Activated CD4-positive, alpha-beta memory T cell treated with anti-CD3 and anti-CD28 coated beads, Interleukin-2, amount 10 ng/mL, durations not matched to agents 7 days and 5 days (primary cell): ENCODE data around the gene ZBTB24. TPM values are rescaled to one million over a fixed set of nuclear protein-coding genes. Genes with fewer than 3 reads are reported as not detected.

ENCODE experiments used
- CTCF ChIA-PET: fragments of 350-600 bp; sonication (Branson Sonifier 250); formaldehyde crosslinking; loops from one replicate; lab custom pipeline; 2021; ENCODE audit warnings: antibody characterized with exemption, inconsistent platforms; lab: Charles Lee
- POLR2A ChIA-PET: fragments of 350-600 bp; sonication (Branson Sonifier 250); formaldehyde crosslinking; loops from one replicate; lab custom pipeline; 2021; ENCODE audit warnings: antibody characterized with exemption; lab: Charles Lee
- DNase-seq: peaks from one replicate; pipeline ENCODE4 v3.0.0-alpha.2; 2020
- H3K27ac Mint-ChIP-seq: one replicate; pipeline ENCODE4 v1.8.0; 2021; ENCODE audit warnings: mild to moderate bottlenecking, mixed read lengths
- H3K27me3 Mint-ChIP-seq: one replicate; pipeline ENCODE4 v1.8.0; 2021; ENCODE audit warnings: mixed read lengths
- H3K36me3 Mint-ChIP-seq: one replicate; pipeline ENCODE4 v1.8.0; 2021; ENCODE audit warnings: low read depth, mixed read lengths
- H3K4me1 Mint-ChIP-seq: one replicate; pipeline ENCODE4 v1.8.0; 2021; ENCODE audit warnings: mixed read lengths
- H3K4me3 Mint-ChIP-seq: one replicate; pipeline ENCODE4 v1.8.0; 2021; ENCODE audit warnings: mild to moderate bottlenecking, mixed read lengths
- H3K9me3 Mint-ChIP-seq: one replicate; pipeline ENCODE4 v1.8.0; 2021; ENCODE audit warnings: mixed read lengths
- total RNA-seq, 2 experiments: library from RNA; stranded (reverse); gene quantifications; one replicate each; pipeline ENCODE4 v1.2.3, GENCODE V29; 2021

Gene ZBTB24
- total RNA-seq, 2 experiments from 2014 or later = 16.5 to 17.5 TPM

- ChIA-PET CTCF (no interaction called here), POLR2A (interaction anchor here (0.9 to 1.3 kb wide), 2 partner anchors 17 to 41 kb away, joined by 3 read pairs; partner anchors contain the start of gene MICAL1)
- no peak overlapping the region for H3K4me3 Mint-ChIP-seq
- H3K27me3 Mint-ChIP-seq = peaks cover 7% of the 10 kb centered on the region
- no peak for DNase-seq
- no peaks in the 10 kb centered on the region for H3K36me3 Mint-ChIP-seq
- H3K27ac Mint-ChIP-seq = no peak overlapping the region
- peaks cover 28% of the 10 kb centered on the region for H3K4me1 Mint-ChIP-seq
- H3K9me3 Mint-ChIP-seq = no peaks in the 10 kb centered on the region
Observed at GRCh38 chr6:109496036-109496772, 13.2 kb upstream of the ZBTB24 start.

DNA sequence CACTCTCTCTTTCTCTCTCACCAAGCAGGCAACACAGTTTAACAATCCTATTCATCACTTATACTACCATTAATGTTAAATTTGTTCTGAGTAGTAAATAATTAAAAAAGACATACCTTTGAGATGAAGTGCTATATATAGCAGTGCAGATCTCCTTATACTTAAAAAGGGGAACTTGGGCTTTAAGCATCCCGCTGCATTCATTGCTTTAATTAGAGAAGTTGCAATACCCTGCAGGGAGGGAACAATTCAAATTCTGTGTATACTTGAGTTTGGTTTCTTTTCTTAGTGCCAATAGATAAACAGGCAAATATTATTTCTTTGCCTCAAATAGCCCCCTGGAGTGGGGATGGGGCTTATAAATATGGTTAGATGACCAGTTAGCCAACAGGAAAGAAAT lies 10.8 kb upstream of the ZBTB24 start:
- Mint-ChIP-seq H3K4me1 (peaks cover 42% of the 10 kb centered on the region), H3K9me3 (no peaks in the 10 kb centered on the region), H3K4me3 (no peak overlapping the region), H3K36me3 (no peaks in the 10 kb centered on the region), H3K27ac (no peak overlapping the region), H3K27me3 (peaks cover 7% of the 10 kb centered on the region)
- ChIA-PET CTCF (interaction anchor here (1.3 kb wide), 1 partner anchor 306 kb away, joined by 3 read pairs; no protein-coding TSS in a partner anchor), POLR2A (no interaction called here)
- DNase-seq = no peak

DNA sequence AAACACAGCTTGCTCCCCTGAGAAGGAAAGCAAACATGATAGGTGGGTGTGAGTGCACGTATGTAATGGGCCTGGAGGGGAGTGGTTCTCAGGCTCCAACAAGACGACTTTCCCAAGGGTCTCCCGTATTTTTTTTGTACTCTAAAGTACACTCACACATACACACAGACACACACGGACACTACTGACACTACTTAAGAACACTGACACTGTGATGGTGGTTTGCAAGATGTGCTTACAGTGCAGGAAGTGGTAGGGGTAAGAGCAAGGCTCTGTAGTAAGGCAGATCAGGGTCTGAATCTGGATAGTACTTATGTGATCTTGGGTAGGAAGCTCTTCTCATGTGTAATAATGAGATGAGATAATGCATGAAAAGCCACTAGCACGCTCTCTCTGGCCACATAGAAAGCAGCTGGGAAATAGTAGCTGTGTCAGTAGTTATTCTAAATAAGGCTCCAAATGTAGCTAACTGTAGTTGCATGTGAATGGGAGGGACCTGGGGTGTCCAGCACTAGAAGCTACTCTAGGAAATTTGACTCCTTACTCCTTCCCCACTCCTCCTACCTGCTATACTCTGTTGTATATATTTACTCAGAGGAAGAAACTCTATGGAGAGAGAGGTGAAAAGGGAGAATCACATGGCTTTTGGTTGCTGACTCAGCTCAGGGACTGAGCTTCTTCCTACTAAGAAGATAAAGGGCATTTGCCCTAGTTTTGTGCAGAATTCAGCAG lies 8.4 kb upstream of the ZBTB24 start:
- DNase-seq = peak; percentile 56
- Mint-ChIP-seq H3K9me3 (no peaks in the 10 kb centered on the region), H3K27me3 (peaks cover 5% of the 10 kb centered on the region), H3K4me3 (peak overlapping the region; percentile 41), H3K4me1 (peaks cover 35% of the 10 kb centered on the region), H3K36me3 (no peaks in the 10 kb centered on the region), H3K27ac (peak overlapping the region; percentile 92)
- POLR2A ChIA-PET = interaction anchor here (0.6 to 3.1 kb wide), 25 partner anchors 10 to 1750 kb away, joined by 3 to 45 read pairs (median 5); partner anchors contain the start of genes CD164, CEP57L1, MICAL1 and PPIL6
- CTCF ChIA-PET = interaction anchor here (0.7 to 3.5 kb wide), 15 partner anchors 9 to 1319 kb away, joined by 3 to 15 read pairs (median 4); partner anchors contain the start of genes CD164, MICAL1, PPIL6 and SMPD2

DNA sequence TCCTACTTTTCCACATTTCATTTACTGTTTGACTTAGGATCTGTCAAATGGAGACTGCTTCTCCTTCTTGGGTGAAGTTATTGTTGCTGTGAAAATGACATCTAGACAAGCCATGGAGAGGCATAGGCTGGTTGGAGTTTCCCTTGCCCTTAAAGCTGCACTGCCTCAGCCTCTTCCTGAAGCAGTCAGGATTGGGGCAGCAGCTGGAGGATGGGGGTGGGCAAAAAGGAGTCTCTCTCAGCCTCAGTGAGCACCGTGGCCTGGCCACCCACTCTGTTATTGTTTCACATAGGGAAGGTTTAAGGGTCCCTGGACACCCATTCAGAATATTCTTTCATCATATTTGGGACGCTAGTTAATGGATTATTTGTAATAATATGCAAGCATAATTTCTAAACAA lies 7.7 kb upstream of the ZBTB24 start:
- Mint-ChIP-seq H3K4me3 (peak overlapping the region; percentile 32), H3K9me3 (no peaks in the 10 kb centered on the region), H3K27me3 (peaks cover 4% of the 10 kb centered on the region), H3K36me3 (no peaks in the 10 kb centered on the region), H3K4me1 (peaks cover 31% of the 10 kb centered on the region), H3K27ac (peak overlapping the region; percentile 92)
- POLR2A ChIA-PET = interaction anchor here (0.9 to 3.1 kb wide), 18 partner anchors 9 to 931 kb away, joined by 3 to 45 read pairs (median 6); partner anchors contain the start of genes CD164, CEP57L1, MICAL1 and PPIL6
- no peak for DNase-seq
- CTCF ChIA-PET = interaction anchor here (0.7 to 3.5 kb wide), 12 partner anchors 8 to 1318 kb away, joined by 3 to 15 read pairs (median 6); partner anchors contain the start of genes CD164, MICAL1, PPIL6 and SMPD2

GRCh38 chr6:109488001-109488400 lies 5.0 kb upstream of the ZBTB24 start:
- POLR2A ChIA-PET = no interaction called here
- CTCF ChIA-PET = interaction anchor here (0.7 kb wide), 3 partner anchors 104 to 605 kb away, joined by 3 read pairs; no protein-coding TSS in a partner anchor
- Mint-ChIP-seq H3K27ac (no peak overlapping the region), H3K36me3 (no peaks in the 10 kb centered on the region), H3K4me3 (no peak overlapping the region), H3K27me3 (peaks cover 2% of the 10 kb centered on the region), H3K9me3 (no peaks in the 10 kb centered on the region), H3K4me1 (peaks cover 31% of the 10 kb centered on the region)
- DNase-seq = no peak

GRCh38 chr6:109486068-109486467 lies 3.0 kb upstream of the ZBTB24 start:
- H3K9me3 Mint-ChIP-seq = no peaks in the 10 kb centered on the region
- H3K4me3 Mint-ChIP-seq = no peak overlapping the region
- ChIA-PET POLR2A (interaction anchor here (2.0 to 8.1 kb wide), 3 partner anchors 30 to 103 kb away, joined by 6 to 139 read pairs (median 8); partner anchors contain the start of genes MICAL1, PPIL6 and SMPD2), CTCF (no interaction called here)
- peaks cover 33% of the 10 kb centered on the region for H3K4me1 Mint-ChIP-seq
- H3K36me3 Mint-ChIP-seq = peaks cover 13% of the 10 kb centered on the region
- H3K27me3 Mint-ChIP-seq = peaks cover 2% of the 10 kb centered on the region
- no peak overlapping the region for H3K27ac Mint-ChIP-seq
- DNase-seq = no peak

GRCh38 chr6:109485266-109485935 lies 2.4 kb upstream of the ZBTB24 start:
- CTCF ChIA-PET = no interaction called here
- H3K27ac Mint-ChIP-seq = no peak overlapping the region
- H3K4me3 Mint-ChIP-seq = no peak overlapping the region

GRCh38 chr6:109484122-109484521 lies 1.1 kb upstream of the ZBTB24 start:
- Mint-ChIP-seq H3K4me1 (peaks cover 36% of the 10 kb centered on the region), H3K27me3 (peaks cover 2% of the 10 kb centered on the region), H3K36me3 (peaks cover 27% of the 10 kb centered on the region), H3K9me3 (no peaks in the 10 kb centered on the region), H3K27ac (peak overlapping the region; percentile 21), H3K4me3 (peak overlapping the region; percentile 63)
- POLR2A ChIA-PET = interaction anchor here (0.8 to 8.1 kb wide), 2 partner anchors 28 to 41 kb away, joined by 3 to 139 read pairs; partner anchors contain the start of gene MICAL1
- DNase-seq = no peak
- CTCF ChIA-PET = no interaction called here

More at GRCh38 chr6:109485266-109485935, 2.4 kb upstream of the ZBTB24 start:
- H3K27me3 Mint-ChIP-seq = peaks cover 2% of the 10 kb centered on the region
- peaks cover 34% of the 10 kb centered on the region for H3K4me1 Mint-ChIP-seq
- DNase-seq = no peak
- POLR2A ChIA-PET = interaction anchor here (0.6 to 8.1 kb wide), 5 partner anchors 29 to 102 kb away, joined by 3 to 139 read pairs (median 6); partner anchors contain the start of genes MICAL1, PPIL6 and SMPD2
- H3K36me3 Mint-ChIP-seq = peaks cover 19% of the 10 kb centered on the region
- no peaks in the 10 kb centered on the region for H3K9me3 Mint-ChIP-seq

DNA sequence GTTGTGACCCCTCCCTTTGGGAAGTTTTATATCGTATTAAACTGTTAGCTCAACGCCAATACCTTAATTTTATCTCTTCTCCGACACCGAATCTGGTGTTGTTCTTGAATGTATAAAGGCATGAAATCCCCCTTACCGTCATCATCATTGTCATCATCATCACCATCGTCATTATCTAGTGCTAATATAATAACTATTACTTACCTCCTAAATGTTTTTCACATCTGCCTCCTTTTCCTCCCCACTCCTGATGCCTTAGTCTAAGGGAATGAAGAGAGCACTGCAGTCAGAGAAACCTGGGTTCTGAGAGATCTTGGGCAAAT lies 677 bp upstream of the ZBTB24 start:
- CTCF ChIA-PET = no interaction called here

DNA sequence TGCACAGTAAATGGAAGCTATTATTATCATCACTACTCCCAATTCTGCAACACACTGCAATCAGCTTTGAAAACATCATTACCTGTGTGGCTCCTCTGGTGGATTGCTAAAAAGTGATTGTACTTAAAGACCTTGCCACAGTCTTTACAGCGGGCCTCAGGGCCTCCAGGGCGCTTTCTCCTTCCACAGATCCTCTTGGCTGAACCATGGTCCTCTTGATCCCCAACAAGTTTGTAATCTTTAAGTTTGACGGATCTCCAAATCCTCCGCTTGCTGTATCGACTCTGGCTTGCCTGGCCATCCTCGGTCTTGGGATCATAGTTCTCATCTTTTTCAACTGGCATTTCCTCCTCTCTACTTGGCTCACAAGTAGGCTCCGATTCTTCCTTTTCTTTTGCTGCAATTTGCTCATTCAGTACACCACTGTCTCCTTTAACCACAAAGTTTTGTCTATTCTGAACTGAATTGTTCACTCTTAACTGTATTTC lies 2.0 kb downstream of the ZBTB24 start:
- ChIA-PET CTCF (interaction anchor here (1.6 to 2.6 kb wide), 6 partner anchors 10 to 559 kb away, joined by 5 to 13 read pairs (median 5); partner anchors contain the start of gene MICAL1), POLR2A (interaction anchor here (1.1 to 8.1 kb wide), 8 partner anchors 10 to 99 kb away, joined by 3 to 139 read pairs (median 26); partner anchors contain the start of genes CD164, MICAL1, PPIL6 and SMPD2)
- Mint-ChIP-seq H3K4me1 (peaks cover 65% of the 10 kb centered on the region), H3K27me3 (no peaks in the 10 kb centered on the region), H3K27ac (peak overlapping the region; percentile 88), H3K36me3 (peaks cover 54% of the 10 kb centered on the region), H3K4me3 (peak overlapping the region; percentile 98), H3K9me3 (no peaks in the 10 kb centered on the region)
- DNase-seq = no peak

More for the DNA sequence above, 677 bp upstream of the ZBTB24 start:
- Mint-ChIP-seq H3K27ac (peak overlapping the region; percentile 27), H3K27me3 (peaks cover 2% of the 10 kb centered on the region), H3K9me3 (no peaks in the 10 kb centered on the region), H3K36me3 (peaks cover 32% of the 10 kb centered on the region), H3K4me3 (peak overlapping the region; percentile 63), H3K4me1 (peaks cover 40% of the 10 kb centered on the region)
- POLR2A ChIA-PET = interaction anchor here (2.0 to 8.1 kb wide), 2 partner anchors 27 to 389 kb away, joined by 9 to 139 read pairs; partner anchors contain the start of genes CEP57L1, MICAL1 and SESN1
- no peak for DNase-seq

DNA sequence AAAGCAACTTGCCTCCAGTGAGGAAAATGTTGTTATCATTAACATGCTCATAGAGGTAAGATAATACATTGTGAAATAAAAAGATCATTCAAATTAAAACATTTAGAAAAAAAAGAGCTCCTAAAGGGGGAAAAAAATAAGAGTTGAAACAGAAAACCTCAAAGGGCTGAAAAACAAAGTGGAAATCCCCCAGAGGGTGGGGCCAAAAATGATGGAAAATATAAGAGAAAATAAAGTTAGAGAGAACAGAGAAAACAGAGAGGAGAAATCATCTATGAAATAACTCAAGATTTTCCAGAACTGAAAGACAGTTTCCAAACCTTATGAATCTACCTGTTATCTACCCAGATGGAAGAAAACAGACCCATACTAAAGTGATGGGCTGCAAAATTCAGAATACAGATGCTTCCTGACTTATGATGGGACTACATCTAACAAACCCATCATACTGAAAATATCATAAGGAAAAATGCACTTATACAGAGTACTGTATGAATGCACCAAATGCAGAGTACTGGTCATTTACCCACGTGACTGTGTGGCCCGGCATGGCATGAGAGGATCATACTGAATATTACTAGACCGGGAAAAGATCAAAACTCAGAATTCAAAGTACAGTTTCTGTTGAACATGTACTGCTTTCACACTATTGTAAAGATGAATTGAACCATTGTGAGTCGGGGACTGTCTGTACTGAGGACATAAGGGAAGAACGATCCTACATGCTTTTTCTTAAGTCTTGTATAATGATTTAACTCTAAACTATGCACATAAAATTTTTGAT lies 4.0 kb downstream of the ZBTB24 start:
- Mint-ChIP-seq H3K36me3 (peaks cover 69% of the 10 kb centered on the region), H3K4me3 (peak overlapping the region; percentile 74), H3K4me1 (peaks cover 74% of the 10 kb centered on the region), H3K27ac (peak overlapping the region; percentile 67), H3K9me3 (no peaks in the 10 kb centered on the region), H3K27me3 (no peaks in the 10 kb centered on the region)
- POLR2A ChIA-PET = interaction anchor here (0.6 to 8.1 kb wide), 12 partner anchors 8 to 384 kb away, joined by 3 to 139 read pairs (median 6); partner anchors contain the start of genes CD164, MICAL1, PPIL6 and SESN1
- CTCF ChIA-PET = interaction anchor here (0.6 to 2.6 kb wide), 7 partner anchors 12 to 316 kb away, joined by 3 to 13 read pairs (median 5); partner anchors contain the start of gene MICAL1
- DNase-seq = no peak
